Measurements from ENCODE around the gene PACSIN2.

PACSIN2 gene

GRCh38 chr22:42855721-42856120 lies 159.2 kb downstream of the PACSIN2 start:
- DNase-seq: no peak

DNA sequence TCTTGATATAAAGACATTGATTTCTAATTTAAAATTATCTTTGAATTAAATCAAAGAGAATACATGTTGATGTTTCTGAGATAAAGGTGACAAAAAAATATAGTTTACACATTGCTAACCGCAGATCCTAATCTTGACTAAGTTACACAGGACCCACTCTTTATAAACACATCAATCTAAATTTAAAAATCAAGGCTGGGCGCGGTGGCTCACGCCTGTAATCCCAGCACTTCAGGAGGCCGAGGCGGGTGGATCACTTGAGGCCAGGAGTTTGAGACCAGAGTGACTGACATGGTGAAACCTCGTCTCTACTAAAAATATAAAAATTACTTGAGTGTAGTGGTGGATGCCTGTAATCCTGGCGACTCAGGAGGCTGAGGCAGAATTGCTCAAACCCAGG lies 159.7 kb downstream of the PACSIN2 start:
- DNase-seq: no peak

- no peak for DNase-seq
These were observed 165.9 kb downstream of the PACSIN2 start for GRCh38 chr22:42848941-42849550.

- DNase-seq: no peak
These were observed 167.8 kb downstream of the PACSIN2 start for GRCh38 chr22:42847110-42847509.

GRCh38 chr22:42844756-42845155 lies 170.2 kb downstream of the PACSIN2 start:
- DNase-seq: no peak

DNA sequence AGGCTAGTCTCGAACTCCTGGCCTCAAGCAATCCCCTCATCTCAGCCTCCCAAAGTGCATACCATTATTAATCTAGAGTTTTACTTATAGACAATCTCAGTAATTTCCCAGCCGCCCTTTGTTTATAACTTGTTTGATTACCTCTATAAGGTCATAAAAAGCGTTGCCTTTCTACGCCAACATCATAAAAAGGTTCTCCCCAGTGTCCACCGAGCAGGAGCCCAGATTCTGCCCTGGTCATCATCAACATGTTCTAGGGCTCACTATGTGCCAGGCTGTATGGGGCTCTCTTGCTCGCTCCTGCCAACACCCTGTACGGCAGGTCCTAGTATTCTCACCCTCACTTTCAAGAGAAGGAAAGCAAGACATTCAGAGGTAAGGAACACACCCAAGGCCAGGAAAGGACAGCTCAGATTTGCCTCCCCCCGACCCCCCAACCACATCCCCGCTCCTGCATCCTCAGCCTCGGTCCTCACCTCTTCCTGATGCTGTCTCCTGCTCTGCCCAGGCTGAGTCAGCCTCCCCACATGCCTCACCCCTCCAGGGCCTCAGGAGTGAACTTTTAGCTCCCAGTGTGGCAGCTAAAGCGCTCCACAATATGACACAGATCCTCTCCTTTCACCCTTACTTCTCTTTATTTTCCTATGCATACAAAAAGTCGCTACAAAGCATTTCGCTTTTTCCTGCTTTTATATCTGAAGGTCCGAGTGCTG lies 172.1 kb downstream of the PACSIN2 start:
- no peak for DNase-seq

DNA sequence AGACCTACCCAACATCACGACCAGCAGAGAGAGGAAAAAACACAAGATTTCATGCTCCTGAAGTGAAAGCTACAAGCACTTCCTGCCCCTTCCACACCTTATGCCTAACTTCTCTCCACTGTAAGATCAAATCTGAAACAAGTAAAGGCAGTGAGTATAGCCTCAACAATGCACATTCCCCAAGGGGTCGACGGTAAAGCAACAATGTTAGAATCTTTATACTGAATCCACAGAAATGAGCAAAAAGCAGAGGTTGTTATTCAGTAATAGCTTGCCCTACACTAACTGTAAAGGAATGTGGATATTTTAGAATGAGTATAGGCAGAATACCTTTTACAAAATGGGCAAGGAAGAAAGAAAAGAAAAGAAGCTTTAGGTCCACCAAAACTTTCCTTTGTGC lies 173.5 kb downstream of the PACSIN2 start:
- DNase-seq: no peak

- DNase-seq: no peak
These were observed 177.4 kb downstream of the PACSIN2 start for GRCh38 chr22:42837556-42837955.

DNA sequence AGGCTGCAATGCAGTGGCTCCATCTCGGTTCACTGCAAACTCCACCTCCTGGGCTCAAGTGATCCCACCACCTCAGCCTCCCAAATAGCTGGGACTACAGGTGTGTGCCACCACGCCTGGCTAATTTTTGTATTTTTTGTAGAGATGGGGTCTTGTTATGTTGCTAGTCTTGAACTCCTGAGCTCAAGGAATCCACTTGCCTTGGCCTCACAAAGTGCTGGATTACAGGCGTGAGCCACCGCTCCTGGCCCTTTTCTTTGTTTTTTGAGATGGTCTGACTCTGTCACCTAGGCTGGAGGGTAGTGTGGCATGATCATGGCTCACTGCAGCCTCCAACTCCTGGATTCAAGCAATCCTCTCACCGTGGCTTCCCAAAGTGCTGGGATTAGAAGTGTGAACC lies 178.9 kb downstream of the PACSIN2 start:
- no peak for DNase-seq

DNA sequence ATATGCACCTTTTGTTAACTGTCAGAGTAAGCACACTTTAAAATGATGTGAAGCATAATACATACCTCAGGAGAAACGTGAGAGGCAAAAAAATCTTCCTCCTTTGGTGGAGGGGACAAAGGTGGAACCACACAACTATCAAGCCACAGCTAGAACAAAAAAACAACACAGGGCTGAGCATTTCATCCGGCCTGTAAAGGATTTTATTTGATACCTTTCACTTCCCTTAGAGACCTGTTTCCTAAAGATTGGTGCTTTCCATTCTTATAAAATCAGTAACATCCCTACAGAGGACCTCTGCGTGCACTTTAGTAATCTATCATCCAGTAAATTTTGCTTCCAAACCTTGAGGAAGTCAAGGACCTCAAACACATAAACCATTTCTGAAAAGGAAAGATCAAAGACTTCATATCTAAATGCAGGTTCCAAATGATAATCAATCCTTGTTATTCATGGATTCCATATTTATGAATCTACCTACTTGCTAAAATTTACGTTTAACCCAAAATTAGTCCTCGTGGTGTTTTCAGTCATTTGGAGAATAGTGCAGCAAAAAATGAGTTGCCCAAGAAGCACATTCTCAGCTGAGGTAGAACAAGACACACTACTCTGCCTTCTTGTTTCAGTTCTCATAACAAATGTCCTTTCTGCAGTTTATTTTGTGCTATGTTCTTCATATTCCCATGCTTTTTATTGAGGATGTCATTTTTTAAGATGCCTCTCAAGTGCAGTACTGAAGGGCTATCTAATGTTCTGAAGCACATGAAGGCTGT lies 180.6 kb downstream of the PACSIN2 start:
- DNase-seq: no peak

GRCh38 chr22:42833104-42833503 lies 181.8 kb downstream of the PACSIN2 start:
- no peak for DNase-seq

- no peak for DNase-seq
These were observed 183.2 kb downstream of the PACSIN2 start for GRCh38 chr22:42831712-42832111.

GRCh38 chr22:42830161-42830560 lies 184.8 kb downstream of the PACSIN2 start:
- DNase-seq: no peak

DNA sequence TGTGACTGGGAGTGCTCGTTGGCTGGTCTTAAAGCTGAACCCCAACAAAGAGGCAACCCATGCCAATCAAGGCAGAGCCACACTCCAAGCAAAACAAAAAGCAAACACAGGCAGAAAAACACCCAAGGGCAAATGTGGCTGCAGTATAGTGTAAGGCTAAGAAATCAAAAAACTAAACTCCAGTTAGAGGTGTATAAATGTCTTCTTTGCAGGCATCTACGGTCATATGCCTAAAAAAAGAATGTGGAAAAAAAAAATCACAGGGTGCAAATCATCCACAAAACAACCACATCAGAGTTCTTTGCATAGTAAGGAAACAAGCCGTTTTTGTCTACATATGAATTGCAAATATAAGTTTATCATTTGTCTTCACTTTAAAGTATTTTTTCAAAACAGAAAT lies 185.6 kb downstream of the PACSIN2 start:
- no peak for DNase-seq

DNA sequence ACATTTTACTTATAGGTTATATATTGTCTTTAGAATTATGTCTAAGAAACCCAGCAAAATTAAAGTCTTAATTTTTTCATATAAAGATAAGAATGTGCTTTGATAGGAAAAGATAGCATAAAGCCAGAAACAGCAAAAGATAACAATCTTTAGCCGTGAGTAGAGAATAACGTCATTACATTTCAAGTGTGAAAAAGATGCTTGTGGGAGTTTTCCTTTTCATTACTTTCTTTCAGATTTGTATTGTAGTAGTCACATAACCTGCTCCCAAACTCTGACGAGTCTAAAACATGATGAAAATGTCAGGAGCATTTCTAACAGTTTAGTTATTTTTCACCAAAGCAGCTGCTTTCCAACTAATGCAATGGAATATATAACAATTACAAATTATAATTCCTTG lies 189.2 kb downstream of the PACSIN2 start:
- DNase-seq: no peak

GRCh38 chr22:42821386-42821785 lies 193.6 kb downstream of the PACSIN2 start:
- no peak for DNase-seq

DNA sequence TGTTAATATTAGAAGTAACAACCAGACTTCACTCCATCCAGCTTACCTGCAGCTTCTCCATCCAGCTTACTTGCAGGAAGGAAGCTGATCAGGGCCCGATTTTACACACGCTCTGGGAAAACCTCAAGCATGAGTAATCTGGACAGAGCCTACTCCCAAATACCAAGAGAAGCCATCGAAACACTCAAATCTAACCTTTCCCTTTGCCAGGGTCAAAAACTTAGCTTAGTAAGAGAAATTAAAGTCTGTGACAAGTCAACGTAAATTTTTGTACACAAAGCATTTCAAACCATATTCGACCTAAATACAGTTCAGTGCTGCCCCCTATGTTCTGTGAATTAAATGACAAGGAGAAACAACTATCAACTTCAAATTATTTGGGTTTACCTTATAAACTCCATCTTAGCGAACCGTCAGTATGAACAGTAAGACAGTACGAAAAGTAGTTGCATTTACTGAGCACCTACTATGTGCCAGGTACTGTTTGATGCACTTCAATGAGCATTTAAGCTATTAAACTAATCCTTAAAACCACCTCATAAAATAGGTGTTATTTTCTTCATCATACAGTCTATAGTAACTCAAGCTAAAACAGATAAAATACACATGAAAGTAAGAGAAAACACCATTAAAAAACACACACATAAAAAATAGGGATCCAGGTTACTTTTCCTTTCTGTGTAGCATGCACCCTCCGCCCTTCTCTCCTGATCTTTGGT lies 194.7 kb downstream of the PACSIN2 start:
- peak; percentile 20 for DNase-seq

Measured in NCI-H2029 treated with DMSO at 0.1 percent for 48 hours (cell line).